SH-SY5Y (cell line): ENCODE measurements around the gene TBC1D30.

Experiments used
- GATA2 ChIP-seq: IDR thresholded peaks from 2 replicates; pipeline ENCODE4 v1.6.1; 2011; ENCODE audit warnings: mild to moderate bottlenecking, low read depth, low read length
- GATA3 ChIP-seq: IDR thresholded peaks from 2 replicates; pipeline ENCODE4 v1.6.1; 2011; ENCODE audit warnings: low read depth, mild to moderate bottlenecking, low read length, moderate library complexity

- TF ChIP-seq GATA3 (no peak), GATA2 (no peak)
These were observed 94.4 kb downstream of the TBC1D30 start for GRCh38 chr12:64918801-64919200.
